B cell (primary cell): ENCODE measurements around the gene DENND1A. TPM values are rescaled to one million over a fixed set of nuclear protein-coding genes. Genes with fewer than 3 reads are reported as not detected.
"Not testable (repeated sequence)": the region's sequence is repeated elsewhere in the genome, so short reads cannot be mapped to it uniquely, and the experiment has no call there.

Experiments used
- ATAC-seq: fragments of 200-7000 bp; cut with Tn5 transposase; one replicate; pipeline ENCODE4 v1.10.0; 2021; ENCODE audit warnings: low read depth, mild to moderate bottlenecking, moderate number of reproducible peaks, moderate library complexity
- CTCF ChIA-PET: fragments of 350-600 bp; sonication (Branson Sonifier 250); formaldehyde crosslinking; loops from one replicate; lab custom pipeline; 2021; ENCODE audit warnings: antibody characterized with exemption, inconsistent platforms; lab: Charles Lee
- POLR2A ChIA-PET: fragments of 350-600 bp; sonication (Branson Sonifier 250); formaldehyde crosslinking; loops from one replicate; lab custom pipeline; 2021; ENCODE audit warnings: antibody characterized with exemption; lab: Charles Lee
- DNase-seq: peaks from one replicate; pipeline ENCODE4 v3.0.0; 2013
- H2AFZ ChIP-seq: 2 replicates; pipeline ENCODE4 v1.6.1; 2012; ENCODE audit warnings: mild to moderate bottlenecking, low read depth, low read length; ENCODE audit not compliant: insufficient read depth, poor library complexity, severe bottlenecking
- H3K27ac ChIP-seq, 2 donors: 1 replicate in 1 of 2; 2 replicates in 1 of 2; pipeline ENCODE4 v1.5.1; 2012 to 2013; ENCODE audit warnings: low read length in 2 of 2, mild to moderate bottlenecking in 2 of 2, moderate library complexity in 1 of 2
- H3K27me3 ChIP-seq, 4 experiments: fragments of 200-600 bp in 1 of 4; sonication (generic) in 1 of 4; replicated peaks in 1 of 4; 1 replicate in 2 of 4; 2 replicates in 2 of 4; pipeline versions ENCODE4 v1.6.1 to v1.7.0; 2013 to 2016; ENCODE audit warnings: low read length in 3 of 4, mild to moderate bottlenecking in 2 of 4, mixed read lengths in 1 of 4, moderate library complexity in 1 of 4; ENCODE audit not compliant: insufficient read depth in 4 of 4, control insufficient read depth in 3 of 4; ENCODE audit errors: control extremely low read depth in 1 of 4
- H3K36me3 ChIP-seq, 2 experiments: replicated peaks in 1 of 2; 1 replicate in 1 of 2; 2 replicates in 1 of 2; pipeline versions ENCODE4 v1.6.1 to v1.7.1; 2013; ENCODE audit warnings: low read length in 1 of 2; ENCODE audit not compliant: insufficient read depth in 2 of 2, control insufficient read depth in 1 of 2; ENCODE audit errors: control extremely low read depth in 1 of 2, extremely low read depth in 1 of 2
- H3K4me1 ChIP-seq, 2 donors: fragments of 200-600 bp in 1 of 2; sonication (generic) in 1 of 2; 1 replicate in 1 of 2; 2 replicates in 1 of 2; pipeline versions ENCODE4 v1.5.1 to v1.6.1; 2013 to 2017; ENCODE audit warnings: low read length in 2 of 2; ENCODE audit not compliant: control insufficient read depth in 2 of 2, insufficient read depth in 2 of 2
- H3K4me2 ChIP-seq: replicated peaks from 2 replicates; pipeline ENCODE3; 2012; ENCODE audit warnings: mild to moderate bottlenecking, low read depth, low read length; ENCODE audit not compliant: poor library complexity, severe bottlenecking
- H3K4me3 ChIP-seq, 5 experiments: fragments of 200-600 bp in 1 of 5; sonication (generic) in 1 of 5; 1 replicate in 3 of 5; 2 replicates in 2 of 5; pipeline versions ENCODE4 v1.5.1 to v1.7.0; 2011 to 2016; ENCODE audit warnings: low read length in 4 of 5, mild to moderate bottlenecking in 4 of 5, low read depth in 2 of 5, control low read depth in 1 of 5, moderate library complexity in 1 of 5; ENCODE audit not compliant: insufficient read depth in 1 of 5; ENCODE audit errors: control extremely low read depth in 1 of 5, extremely low read depth in 1 of 5
- H3K79me2 ChIP-seq: fragments of 200-600 bp; sonication (generic); one replicate; pipeline ENCODE4 v1.6.0; 2016; ENCODE audit warnings: low read length; ENCODE audit not compliant: control insufficient read depth, insufficient read depth
- H3K9ac ChIP-seq: fragments of 200-600 bp; sonication (generic); 2 replicates; pipeline ENCODE4 v1.6.1; 2017; ENCODE audit warnings: mild to moderate bottlenecking, low read length, moderate library complexity
- H3K9me3 ChIP-seq, 3 donors: one replicate each; pipeline versions ENCODE4 v1.6.1 to v1.7.1; 2013; ENCODE audit warnings: low read length in 2 of 3; ENCODE audit not compliant: control insufficient read depth in 2 of 3, insufficient read depth in 1 of 3; ENCODE audit errors: control extremely low read depth in 1 of 3
- H4K20me1 ChIP-seq: 2 replicates; pipeline ENCODE4 v1.6.0; 2012; ENCODE audit warnings: mild to moderate bottlenecking, low read length; ENCODE audit not compliant: insufficient read depth, control insufficient read depth, poor library complexity, severe bottlenecking
- H3K27ac Mint-ChIP-seq: one replicate; pipeline ENCODE4 v1.8.0; 2021; ENCODE audit warnings: mixed read lengths
- H3K27me3 Mint-ChIP-seq: one replicate; pipeline ENCODE4 v1.8.0; 2021; ENCODE audit warnings: mixed read lengths
- H3K4me1 Mint-ChIP-seq: one replicate; pipeline ENCODE4 v1.8.0; 2021; ENCODE audit warnings: mixed read lengths
- H3K4me3 Mint-ChIP-seq: one replicate; pipeline ENCODE4 v1.8.0; 2021; ENCODE audit warnings: mixed read lengths
- H3K9me3 Mint-ChIP-seq: one replicate; pipeline ENCODE4 v1.8.0; 2022; ENCODE audit warnings: mixed read lengths; ENCODE audit not compliant: insufficient read depth
- CTCF ChIP-seq: fragments of 200-600 bp; IDR thresholded peaks from one replicate; pipeline ENCODE4 v1.8.0; 2022; ENCODE audit warnings: antibody characterized with exemption, mild to moderate bottlenecking
- EZH2 ChIP-seq: IDR thresholded peaks from 2 replicates; pipeline ENCODE4 v1.6.1; 2012; ENCODE audit warnings: borderline replicate concordance, low read depth, mild to moderate bottlenecking, moderate library complexity, low read length; ENCODE audit not compliant: insufficient read depth, poor library complexity, severe bottlenecking
- WGBS: methylation state at CpG from one replicate; pipeline ENCODE4 v1.1.5; 2013; ENCODE audit warnings: missing lambda C conversion rate; ENCODE audit not compliant: insufficient coverage; 5-methylcytosine and 5-hydroxymethylcytosine counted together
- intact Hi-C: fragments of 100-400 bp; cut with micrococcal nuclease; formaldehyde crosslinking; loops from one replicate; pipeline ENCODE4 v1.10.0; 2022
- polyA plus RNA-seq: library from polyadenylated mRNA; depleted of rRNA; stranded (reverse); fragments of >200 nt; gene quantifications from 2 replicates; pipeline ENCODE4 v1.2.3, GENCODE V29; 2012
- total RNA-seq, 2 donors: library from RNA; stranded (reverse); fragments of 120-200 nt in 1 of 2; gene quantifications; 1 replicate in 1 of 2; 2 replicates in 1 of 2; pipeline versions ENCODE4 v1.2.3 to v1.2.4, GENCODE V29; 2013 to 2022

The DENND1A gene
- total and polyA plus RNA-seq, 2 donors (not counting 1 experiment from before 2014, with no cell fraction given): 10.8 to 26.0 TPM

DNA sequence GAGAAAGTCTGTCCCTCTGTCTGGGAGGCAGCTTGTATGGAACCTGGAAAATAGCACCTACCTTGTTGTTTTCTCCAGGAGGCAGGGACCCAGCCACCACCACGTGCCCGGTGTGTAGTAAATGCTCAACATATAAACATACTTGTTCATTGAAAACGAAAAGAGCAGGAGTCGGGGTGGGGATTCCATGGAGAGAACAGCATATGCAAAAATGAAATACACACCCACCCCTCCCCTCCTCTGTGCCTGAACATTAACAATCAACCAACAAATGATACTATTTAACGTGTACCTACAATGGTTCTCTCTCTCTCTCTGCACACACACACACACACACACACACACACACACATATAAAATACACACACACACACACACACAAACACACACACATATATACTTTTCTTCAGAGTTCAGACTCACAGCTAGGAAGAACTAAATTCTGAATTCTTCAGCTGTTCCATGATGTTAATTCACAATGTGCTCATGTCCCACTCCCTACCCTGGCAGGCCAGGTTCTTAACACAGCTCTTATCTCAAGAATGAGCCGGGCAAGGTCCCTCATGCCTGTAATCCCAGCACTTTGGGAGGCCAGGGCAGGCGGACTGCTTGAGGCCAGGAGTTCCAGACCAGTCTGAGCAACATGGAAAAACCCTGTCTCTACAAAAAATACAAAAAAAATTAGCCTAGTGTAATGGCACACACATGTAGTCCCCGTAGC, 16.3 kb upstream of the DENND1A start:
- H3K4me3 Mint-ChIP-seq: no peak overlapping the region
- H3K4me1 ChIP-seq: no peaks in the 10 kb centered on the region
- H3K4me3 ChIP-seq: no peak overlapping the region
- no peaks in the 10 kb centered on the region for H3K9me3 Mint-ChIP-seq
- TF ChIP-seq CTCF (no peak), EZH2 (no peak)
- H3K4me2 ChIP-seq: no peak overlapping the region
- H3K9me3 ChIP-seq: no peaks in the 10 kb centered on the region
- ChIA-PET CTCF (no interaction called here), POLR2A (no interaction called here)
- no peak overlapping the region for H2AFZ ChIP-seq
- peaks cover 4% of the 10 kb centered on the region for H3K27me3 Mint-ChIP-seq
- no peak overlapping the region for H3K9ac ChIP-seq
- H3K27me3 ChIP-seq: no peaks in the 10 kb centered on the region
- no peak overlapping the region for H3K27ac ChIP-seq
- no peak overlapping the region for H3K27ac Mint-ChIP-seq
- H4K20me1 ChIP-seq: no peaks in the 10 kb centered on the region
- intact Hi-C loops: no loop called here
- no peaks in the 10 kb centered on the region for H3K79me2 ChIP-seq
- no peaks in the 10 kb centered on the region for H3K4me1 Mint-ChIP-seq
- ATAC-seq: no peak
- WGBS: 89% methylated on average over 6 of the region's 8 CpGs
- DNase-seq: no peak
- H3K36me3 ChIP-seq: no peaks in the 10 kb centered on the region

DNA sequence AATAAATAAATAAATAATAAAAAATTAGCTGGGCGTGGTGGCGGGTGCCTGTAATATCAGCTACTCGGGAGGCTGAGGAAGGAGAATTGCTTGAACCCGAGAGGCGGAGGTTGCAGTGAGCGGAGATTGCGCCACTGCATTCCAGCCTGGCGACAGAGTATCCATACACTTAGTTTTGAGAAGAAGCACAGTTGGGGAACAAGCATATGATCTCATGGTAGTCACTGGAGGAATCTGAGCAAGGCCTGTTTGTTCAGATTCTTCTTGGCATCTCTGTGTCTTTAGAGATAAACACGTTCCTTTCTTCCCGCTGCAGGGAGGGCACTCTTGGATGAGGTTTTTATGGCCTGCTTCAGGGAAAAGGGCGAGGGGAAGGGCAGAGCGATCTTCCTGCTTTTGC, 15.6 kb upstream of the DENND1A start:
- ATAC-seq: no peak
- no peak for DNase-seq
- H2AFZ ChIP-seq: no peak overlapping the region
- TF ChIP-seq CTCF: no peak
- no peak for TF ChIP-seq EZH2
- Mint-ChIP-seq H3K4me3 (no peak overlapping the region), H3K27me3 (peaks cover 7% of the 10 kb centered on the region), H3K9me3 (no peaks in the 10 kb centered on the region), H3K27ac (no peak overlapping the region), H3K4me1 (no peaks in the 10 kb centered on the region)
- 98% methylated on average over 10 of the region's 12 CpGs for WGBS
- no peak overlapping the region for H3K27ac ChIP-seq
- H4K20me1 ChIP-seq: no peaks in the 10 kb centered on the region
- H3K4me3 ChIP-seq: no peak overlapping the region
- peaks cover 0 to 2% (median 0%) of the 10 kb centered on the region in 4 experiments for H3K27me3 ChIP-seq
- intact Hi-C loops: no loop called here
- POLR2A ChIA-PET: no interaction called here
- no peaks in the 10 kb centered on the region for H3K9me3 ChIP-seq
- H3K9ac ChIP-seq: no peak overlapping the region
- H3K4me2 ChIP-seq: no peak overlapping the region
- no peaks in the 10 kb centered on the region for H3K4me1 ChIP-seq
- no peaks in the 10 kb centered on the region for H3K36me3 ChIP-seq
- no peaks in the 10 kb centered on the region for H3K79me2 ChIP-seq
- CTCF ChIA-PET: no interaction called here

DNA sequence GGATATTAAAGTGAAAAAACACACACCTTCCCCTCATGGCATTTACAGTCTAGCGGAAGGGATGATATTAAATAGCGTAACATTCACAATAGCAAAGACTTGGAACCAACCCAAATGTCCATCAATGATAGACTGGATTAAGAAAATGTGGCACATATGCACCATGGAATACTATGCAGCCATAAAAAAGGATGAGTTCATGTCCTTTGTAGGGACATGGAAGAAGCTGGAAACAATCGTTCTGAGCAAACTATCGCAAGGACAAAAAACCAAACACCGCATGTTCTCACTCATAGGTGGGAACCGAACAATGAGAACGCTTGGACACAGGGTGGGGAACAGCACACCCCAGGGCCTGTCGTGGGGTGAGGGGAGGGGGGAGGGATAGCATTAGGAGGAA, 14.5 kb upstream of the DENND1A start:
- CTCF ChIA-PET, H3K36me3 ChIP-seq, H4K20me1 ChIP-seq, H3K27ac Mint-ChIP-seq, DNase-seq, H3K9me3 Mint-ChIP-seq, H2AFZ ChIP-seq, intact Hi-C loops, H3K4me1 Mint-ChIP-seq, H3K9ac ChIP-seq, H3K27me3 ChIP-seq, H3K4me1 ChIP-seq, POLR2A ChIA-PET, H3K4me3 Mint-ChIP-seq, H3K27ac ChIP-seq, H3K27me3 Mint-ChIP-seq, H3K79me2 ChIP-seq, H3K4me2 ChIP-seq, H3K9me3 ChIP-seq, H3K4me3 ChIP-seq, ATAC-seq: not testable (repeated sequence)
- WGBS: 100% methylated on average over 4 of the region's 8 CpGs
